ENCODE data around the gene ORMDL3. TPM values are rescaled to one million over a fixed set of nuclear protein-coding genes. Genes with fewer than 3 reads are reported as not detected.

The ORMDL3 gene, protein sequence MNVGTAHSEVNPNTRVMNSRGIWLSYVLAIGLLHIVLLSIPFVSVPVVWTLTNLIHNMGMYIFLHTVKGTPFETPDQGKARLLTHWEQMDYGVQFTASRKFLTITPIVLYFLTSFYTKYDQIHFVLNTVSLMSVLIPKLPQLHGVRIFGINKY
- 10 to 100 TPM; 60.7 to 75.3 (median 72.0) TPM for polyA plus RNA-seq
- long read RNA-seq, donor 1: 0 reads
- long read RNA-seq, donor 2, transcript ORMDL3-201 (4 exons, 2,111 nt): major isoform, 8 of 9 reads
- long read RNA-seq, donor 2, partial matches to known transcripts: 0 of 9 reads
- long read RNA-seq, donor 2, other reads (novel, unspliced or antisense): 0 of 9 reads
- long read RNA-seq, donor 3, transcript ORMDL3-201 (4 exons, 2,111 nt): major isoform, 5 of 7 reads
- long read RNA-seq, donor 3, partial matches to known transcripts: 0 of 7 reads
- long read RNA-seq, donor 3, other reads (novel, unspliced or antisense): 0 of 7 reads
- long read RNA-seq, donor 4, partial matches to known transcripts: 0 of 1 reads
- long read RNA-seq, donor 4, other reads (novel, unspliced or antisense): 0 of 1 reads
- long read RNA-seq, donor 5, partial matches to known transcripts: 0 of 3 reads
- long read RNA-seq, donor 5, other reads (novel, unspliced or antisense): 0 of 3 reads
- long read RNA-seq, donor 6, transcript ORMDL3-201 (4 exons, 2,111 nt): major isoform, 12 of 35 reads
- long read RNA-seq, donor 6, transcript ORMDL3-204 (4 exons, 2,106 nt): minor isoform, 9 of 35 reads
- long read RNA-seq, donor 6, partial matches to known transcripts: 13 of 35 reads
- long read RNA-seq, donor 6, other reads (novel, unspliced or antisense): 0 of 35 reads
- long read RNA-seq, donor 7, transcript ORMDL3-204 (4 exons, 2,106 nt): minor isoform, 8 of 19 reads
- long read RNA-seq, donor 7, transcript ORMDL3-201 (4 exons, 2,111 nt): major isoform, 11 of 19 reads
- long read RNA-seq, donor 7, partial matches to known transcripts: 0 of 19 reads
- long read RNA-seq, donor 7, other reads (novel, unspliced or antisense): 0 of 19 reads
- long read RNA-seq, donor 8, partial matches to known transcripts: 0 of 1 reads
- long read RNA-seq, donor 8, other reads (novel, unspliced or antisense): 0 of 1 reads
- long read RNA-seq, donor 9, partial matches to known transcripts: 0 of 3 reads
- long read RNA-seq, donor 9, other reads (novel, unspliced or antisense): 0 of 3 reads
- long read RNA-seq, donor 10, transcript ORMDL3-204 (4 exons, 2,106 nt): minor isoform, 10 of 30 reads
- long read RNA-seq, donor 10, transcript ORMDL3-201 (4 exons, 2,111 nt): major isoform, 19 of 30 reads
- long read RNA-seq, donor 10, partial matches to known transcripts: 0 of 30 reads
- long read RNA-seq, donor 10, other reads (novel, unspliced or antisense): 0 of 30 reads

DNA sequence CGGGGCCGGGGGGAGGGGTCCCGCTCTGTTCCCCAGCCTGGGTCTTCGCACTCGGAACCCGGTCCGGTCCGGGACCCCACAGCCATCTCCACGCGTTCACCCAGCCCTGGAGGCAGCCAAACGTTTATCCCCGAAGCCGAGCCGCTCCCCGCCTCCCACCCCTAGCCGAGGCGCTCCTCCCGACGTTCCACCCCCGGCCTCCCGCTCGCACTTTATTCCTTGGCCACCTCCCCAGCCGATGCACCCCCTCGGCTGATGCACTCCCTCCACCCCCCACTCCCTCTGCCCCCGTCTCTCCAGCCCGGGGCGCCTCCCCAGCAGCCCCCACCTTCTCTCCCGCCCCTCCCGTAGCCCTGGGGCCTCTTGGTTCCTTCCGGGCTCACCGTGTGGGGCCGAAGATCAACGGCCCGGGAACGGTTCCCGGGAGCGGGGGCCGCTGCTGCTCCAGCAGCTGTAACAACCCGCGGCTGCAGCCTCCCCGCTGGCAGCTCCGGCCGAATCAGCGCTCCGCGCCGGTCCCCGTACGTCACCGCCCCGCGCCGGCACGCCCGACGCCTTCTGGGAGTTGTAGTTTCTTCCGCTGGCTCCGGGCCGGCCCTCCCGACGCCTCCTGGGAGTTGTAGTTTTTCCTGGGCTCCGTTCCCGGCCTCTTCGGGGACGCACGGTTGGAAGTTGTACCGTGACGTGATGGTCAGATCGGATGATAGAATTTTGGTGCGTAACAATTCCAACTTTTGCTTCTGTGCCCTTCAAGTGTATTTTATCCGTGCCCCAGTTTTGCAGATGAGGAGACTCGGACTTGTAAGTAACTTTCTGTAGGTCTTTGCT, at the start of gene ORMDL3, which contains the start of gene LRRC3C:
Gene ORMDL3 (minus strand): TSS at position 501 of the 828 bp plus-strand sequence. CDS start 3,398 bp downstream, outside the sequence.
Gene LRRC3C (plus strand): TSS at position 632 of the 828 bp plus-strand sequence. CDS start 13,792 bp downstream, outside the sequence.
- FAIRE-seq: no peak

DNA sequence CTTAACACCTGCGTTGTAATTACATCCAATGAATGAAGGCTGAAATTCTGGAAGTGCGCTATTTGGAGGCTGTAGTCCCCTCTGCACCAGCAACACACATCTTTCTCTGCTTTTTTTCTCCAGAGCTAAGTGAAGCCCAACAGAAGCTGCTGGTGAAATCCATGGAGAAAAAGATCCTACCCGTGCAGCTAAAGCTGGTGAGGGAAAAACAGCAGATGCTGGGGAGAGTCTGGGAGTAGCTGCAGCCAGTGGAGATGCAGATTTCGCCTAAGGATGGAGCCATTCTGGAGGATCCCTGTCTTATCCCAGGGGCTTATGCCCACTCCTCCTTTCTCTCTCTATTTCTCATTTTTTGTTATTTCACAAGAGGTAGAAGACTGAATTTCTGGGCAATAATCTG, 48.4 kb upstream of the ORMDL3 start:
- H3K27ac ChIP-seq (ENCODE audit: low read depth in 1 of 3, low read length in 2 of 3): no peak overlapping the region
- no peak for DNase-seq
- no peak overlapping the region for H3K4me3 ChIP-seq (ENCODE audit: low read depth in 1 of 3, low read length in 3 of 3)
- FAIRE-seq: no peak
- H3K27me3 ChIP-seq (ENCODE audit: control insufficient read depth in 3 of 3, insufficient read depth in 3 of 3, low read length in 3 of 3): peaks cover 0 to 4% (median 0%) of the 10 kb centered on the region in 3 donors
- no peaks in the 10 kb centered on the region for H3K9me3 ChIP-seq (ENCODE audit: control insufficient read depth in 2 of 2, insufficient read depth in 1 of 2, low read depth in 1 of 2, low read length in 1 of 2)
- 66 to 79% (median 72%) methylated on average over 4 of the region's 4 CpGs for WGBS, 3 donors
- H3K4me1 ChIP-seq (ENCODE audit: control insufficient read depth in 3 of 3, insufficient read depth in 2 of 3, low read depth in 1 of 3, low read length in 2 of 3): peaks cover 0 to 4% (median 3%) of the 10 kb centered on the region in 3 donors
- H3K36me3 ChIP-seq (ENCODE audit: control insufficient read depth in 3 of 3, insufficient read depth in 2 of 3, low read depth in 1 of 3, low read length in 3 of 3): no peaks in the 10 kb centered on the region

More for the DNA sequence above, at the start of gene ORMDL3, which contains the start of gene LRRC3C:
- Histone ChIP-seq H3K27me3 (ENCODE audit: control insufficient read depth in 3 of 3, insufficient read depth in 3 of 3, low read length in 3 of 3) (no peaks in the 10 kb centered on the region), H3K9me3 (ENCODE audit: control insufficient read depth in 2 of 2, insufficient read depth in 1 of 2, low read depth in 1 of 2, low read length in 1 of 2) (no peaks in the 10 kb centered on the region), H3K36me3 (ENCODE audit: control insufficient read depth in 3 of 3, insufficient read depth in 2 of 3, low read depth in 1 of 3, low read length in 3 of 3) (peaks cover 2 to 34% (median 10%) of the 10 kb centered on the region in 3 donors), H3K4me3 (ENCODE audit: low read depth in 1 of 3, low read length in 3 of 3) (peak within 1 kb of the TSS; percentile 87 to 93 (median 89)), H3K27ac (ENCODE audit: low read depth in 1 of 3, low read length in 2 of 3) (peak within 1 kb of the TSS; percentile 89 to 98 (median 89)), H3K4me1 (ENCODE audit: control insufficient read depth in 3 of 3, insufficient read depth in 2 of 3, low read depth in 1 of 3, low read length in 2 of 3) (peaks cover 3 to 48% (median 9%) of the 10 kb centered on the region in 3 donors)
- 0 to 1% (median 0%) methylated on average over 68 to 72 of the region's 72 CpGs for WGBS, 3 donors
- peak; percentile 95 to 98 for DNase-seq

DNA sequence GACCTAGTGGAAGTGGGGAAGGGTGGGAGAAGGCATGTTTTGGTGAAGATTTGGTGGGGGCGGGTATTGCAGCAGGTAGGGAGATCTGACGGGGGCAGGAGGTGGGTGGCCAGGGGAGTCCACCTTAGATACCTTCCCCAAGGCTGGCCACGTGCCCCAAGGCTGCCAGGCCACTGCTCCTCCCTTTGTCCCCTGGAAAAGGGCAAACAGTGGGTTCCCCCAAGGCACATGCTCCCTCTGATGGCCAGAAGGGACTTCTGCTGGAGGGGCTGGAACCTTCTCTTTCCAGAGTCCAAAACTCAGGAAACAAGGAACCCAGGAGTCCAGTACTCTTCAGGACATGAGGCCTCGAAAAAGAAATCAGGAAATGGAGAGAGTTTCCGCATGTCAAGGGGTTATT, 47.0 kb upstream of the ORMDL3 start:
- WGBS, 3 donors: 77 to 87% (median 85%) methylated on average over 5 of the region's 5 CpGs
- FAIRE-seq: no peak
- Histone ChIP-seq H3K4me3 (ENCODE audit: low read depth in 1 of 3, low read length in 3 of 3) (no peak overlapping the region), H3K9me3 (ENCODE audit: control insufficient read depth in 2 of 2, insufficient read depth in 1 of 2, low read depth in 1 of 2, low read length in 1 of 2) (no peaks in the 10 kb centered on the region), H3K27ac (ENCODE audit: low read depth in 1 of 3, low read length in 2 of 3) (no peak overlapping the region), H3K36me3 (ENCODE audit: control insufficient read depth in 3 of 3, insufficient read depth in 2 of 3, low read depth in 1 of 3, low read length in 3 of 3) (no peaks in the 10 kb centered on the region), H3K27me3 (ENCODE audit: control insufficient read depth in 3 of 3, insufficient read depth in 3 of 3, low read length in 3 of 3) (peaks cover 0 to 4% (median 0%) of the 10 kb centered on the region in 3 donors), H3K4me1 (ENCODE audit: control insufficient read depth in 3 of 3, insufficient read depth in 2 of 3, low read depth in 1 of 3, low read length in 2 of 3) (peaks cover 0 to 14% (median 0%) of the 10 kb centered on the region in 3 donors)
- DNase-seq: no peak

DNA sequence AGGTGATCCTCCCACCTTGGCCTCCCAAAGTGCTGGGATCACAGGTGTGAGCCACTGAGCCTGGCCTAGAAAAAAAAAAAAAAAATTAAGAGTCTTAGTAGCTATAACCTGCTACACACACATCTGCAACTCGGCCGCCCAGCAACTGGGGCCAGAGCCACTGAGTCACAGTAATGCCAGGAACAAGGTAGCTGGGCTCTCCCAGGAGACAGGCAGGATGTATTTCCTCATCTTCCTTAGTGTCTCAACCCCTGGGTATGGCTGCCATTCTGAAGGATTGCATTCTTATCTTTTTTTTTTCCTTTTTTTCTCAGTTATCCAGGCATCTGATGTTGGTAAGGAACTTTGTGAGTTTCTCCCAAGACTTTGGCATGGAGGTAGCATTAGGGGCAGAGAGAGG, 46.1 kb upstream of the ORMDL3 start:
- Histone ChIP-seq H3K36me3 (ENCODE audit: control insufficient read depth in 3 of 3, insufficient read depth in 2 of 3, low read depth in 1 of 3, low read length in 3 of 3) (no peaks in the 10 kb centered on the region), H3K27me3 (ENCODE audit: control insufficient read depth in 3 of 3, insufficient read depth in 3 of 3, low read length in 3 of 3) (peaks cover 0 to 4% (median 0%) of the 10 kb centered on the region in 3 donors), H3K4me1 (ENCODE audit: control insufficient read depth in 3 of 3, insufficient read depth in 2 of 3, low read depth in 1 of 3, low read length in 2 of 3) (peaks cover 0 to 23% (median 0%) of the 10 kb centered on the region in 3 donors), H3K27ac (ENCODE audit: low read depth in 1 of 3, low read length in 2 of 3) (no peak overlapping the region), H3K4me3 (ENCODE audit: low read depth in 1 of 3, low read length in 3 of 3) (no peak overlapping the region), H3K9me3 (ENCODE audit: control insufficient read depth in 2 of 2, insufficient read depth in 1 of 2, low read depth in 1 of 2, low read length in 1 of 2) (no peaks in the 10 kb centered on the region)
- DNase-seq: no peak
- WGBS, 3 donors: 89 to 94% (median 92%) methylated on average over 2 of the region's 2 CpGs
- FAIRE-seq: no peak

DNA sequence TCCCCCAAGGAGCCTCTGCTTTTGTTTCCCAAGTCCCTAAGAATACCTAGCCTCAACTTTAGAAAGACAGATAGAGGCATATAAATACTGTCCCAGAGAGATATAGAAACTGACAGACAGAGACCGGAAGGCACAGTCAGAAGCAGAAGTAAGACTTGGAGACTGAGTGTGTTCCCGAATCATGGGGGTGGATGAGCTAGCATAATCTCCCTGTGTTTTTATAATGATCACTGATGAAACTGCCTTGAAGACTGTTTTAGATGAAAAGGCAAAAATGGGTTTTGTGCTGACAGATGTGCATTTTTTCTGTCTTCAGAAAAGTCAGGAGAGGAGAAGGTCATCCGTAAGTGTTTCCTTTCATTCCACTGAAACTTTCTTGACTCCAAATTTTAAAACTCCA, 44.9 kb upstream of the ORMDL3 start:
- H3K4me1 ChIP-seq (ENCODE audit: control insufficient read depth in 3 of 3, insufficient read depth in 2 of 3, low read depth in 1 of 3, low read length in 2 of 3): peaks cover 0 to 25% (median 0%) of the 10 kb centered on the region in 3 donors
- WGBS, 3 donors: 48 to 58% (median 56%) methylated on average over 3 of the region's 3 CpGs
- H3K9me3 ChIP-seq (ENCODE audit: control insufficient read depth in 2 of 2, insufficient read depth in 1 of 2, low read depth in 1 of 2, low read length in 1 of 2): no peaks in the 10 kb centered on the region
- no peaks in the 10 kb centered on the region for H3K36me3 ChIP-seq (ENCODE audit: control insufficient read depth in 3 of 3, insufficient read depth in 2 of 3, low read depth in 1 of 3, low read length in 3 of 3)
- DNase-seq (no peak), FAIRE-seq (no peak)
- H3K27ac ChIP-seq (ENCODE audit: low read depth in 1 of 3, low read length in 2 of 3): no peak overlapping the region
- peaks cover 0 to 4% (median 0%) of the 10 kb centered on the region in 3 donors for H3K27me3 ChIP-seq (ENCODE audit: control insufficient read depth in 3 of 3, insufficient read depth in 3 of 3, low read length in 3 of 3)
- H3K4me3 ChIP-seq (ENCODE audit: low read depth in 1 of 3, low read length in 3 of 3): no peak overlapping the region

DNA sequence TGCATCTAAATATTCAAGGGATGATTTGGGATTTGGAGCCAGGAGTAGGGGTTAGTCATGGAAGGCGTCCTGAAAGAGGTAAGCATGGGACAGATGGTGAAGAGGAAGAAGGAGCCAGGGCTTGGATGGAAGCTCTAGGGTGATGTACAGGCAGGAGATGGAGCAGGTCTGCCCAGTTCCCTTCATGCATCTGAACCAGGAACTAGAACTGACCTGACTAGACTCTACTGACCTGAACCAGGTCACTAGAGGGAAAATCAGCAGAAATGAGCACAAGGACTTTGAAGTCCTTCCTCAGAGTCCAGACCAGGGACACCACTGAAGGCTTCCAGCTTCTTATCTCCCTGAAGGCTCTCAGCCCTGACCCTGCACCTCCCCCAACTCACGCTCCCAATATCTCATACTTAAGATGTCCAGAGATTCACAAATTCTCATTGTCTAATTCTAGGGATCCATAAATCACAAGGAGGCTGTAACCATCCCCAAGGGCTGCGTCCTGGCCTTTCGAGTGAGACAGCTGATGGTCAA, 43.7 kb upstream of the ORMDL3 start:
- DNase-seq: no peak
- FAIRE-seq: no peak
- Histone ChIP-seq H3K4me3 (ENCODE audit: low read depth in 1 of 3, low read length in 3 of 3) (no peak overlapping the region), H3K36me3 (ENCODE audit: control insufficient read depth in 3 of 3, insufficient read depth in 2 of 3, low read depth in 1 of 3, low read length in 3 of 3) (no peaks in the 10 kb centered on the region), H3K27ac (ENCODE audit: low read depth in 1 of 3, low read length in 2 of 3) (no peak overlapping the region), H3K27me3 (ENCODE audit: control insufficient read depth in 3 of 3, insufficient read depth in 3 of 3, low read length in 3 of 3) (peaks cover 0 to 3% (median 0%) of the 10 kb centered on the region in 3 donors), H3K9me3 (ENCODE audit: control insufficient read depth in 2 of 2, insufficient read depth in 1 of 2, low read depth in 1 of 2, low read length in 1 of 2) (no peaks in the 10 kb centered on the region), H3K4me1 (ENCODE audit: control insufficient read depth in 3 of 3, insufficient read depth in 2 of 3, low read depth in 1 of 3, low read length in 2 of 3) (peaks cover 0 to 25% (median 0%) of the 10 kb centered on the region in 3 donors)
- WGBS, 3 donors: 89 to 94% (median 92%) methylated on average over 4 of the region's 4 CpGs

DNA sequence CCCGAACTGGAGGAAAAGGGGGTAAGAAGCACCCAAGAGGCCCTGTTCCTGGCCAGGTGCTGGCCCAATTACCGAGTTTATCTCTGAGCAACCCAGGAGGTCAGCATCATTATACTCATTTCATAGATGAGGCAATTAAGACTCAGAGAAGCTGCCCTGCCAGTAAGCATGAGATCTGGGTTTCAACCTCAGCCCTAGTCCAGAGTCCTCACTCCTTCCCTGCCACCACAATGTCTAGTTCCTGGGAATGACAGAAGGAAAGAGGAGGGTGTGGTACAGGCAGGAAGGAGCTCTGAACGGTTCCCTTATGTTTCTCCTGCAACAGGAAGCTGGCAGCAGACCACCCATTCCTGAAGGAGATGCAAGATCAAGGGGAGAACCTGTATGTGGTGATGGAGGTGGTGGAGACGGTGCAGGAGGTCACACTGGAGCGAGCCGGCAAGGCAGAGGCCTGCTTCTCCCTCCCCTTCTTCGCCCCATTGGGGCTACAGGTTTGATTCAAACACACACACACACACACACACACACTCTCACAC, 42.8 kb upstream of the ORMDL3 start:
- peaks cover 0 to 3% (median 0%) of the 10 kb centered on the region in 3 donors for H3K27me3 ChIP-seq (ENCODE audit: control insufficient read depth in 3 of 3, insufficient read depth in 3 of 3, low read length in 3 of 3)
- peak; percentile 83 to 91 for DNase-seq
- peak overlapping the region in 1 of 3 donors; percentile 41 for H3K27ac ChIP-seq (ENCODE audit: low read depth in 1 of 3, low read length in 2 of 3)
- WGBS, 3 donors: 52 to 61% (median 54%) methylated on average over 7 of the region's 7 CpGs
- H3K9me3 ChIP-seq (ENCODE audit: control insufficient read depth in 2 of 2, insufficient read depth in 1 of 2, low read depth in 1 of 2, low read length in 1 of 2): no peaks in the 10 kb centered on the region
- no peak overlapping the region for H3K4me3 ChIP-seq (ENCODE audit: low read depth in 1 of 3, low read length in 3 of 3)
- no peaks in the 10 kb centered on the region for H3K36me3 ChIP-seq (ENCODE audit: control insufficient read depth in 3 of 3, insufficient read depth in 2 of 3, low read depth in 1 of 3, low read length in 3 of 3)
- FAIRE-seq: no peak
- H3K4me1 ChIP-seq (ENCODE audit: control insufficient read depth in 3 of 3, insufficient read depth in 2 of 3, low read depth in 1 of 3, low read length in 2 of 3): peaks cover 0 to 25% (median 0%) of the 10 kb centered on the region in 3 donors
